ENCODE results near the gene MAPK8IP2.

The MAPK8IP2 gene

DNA sequence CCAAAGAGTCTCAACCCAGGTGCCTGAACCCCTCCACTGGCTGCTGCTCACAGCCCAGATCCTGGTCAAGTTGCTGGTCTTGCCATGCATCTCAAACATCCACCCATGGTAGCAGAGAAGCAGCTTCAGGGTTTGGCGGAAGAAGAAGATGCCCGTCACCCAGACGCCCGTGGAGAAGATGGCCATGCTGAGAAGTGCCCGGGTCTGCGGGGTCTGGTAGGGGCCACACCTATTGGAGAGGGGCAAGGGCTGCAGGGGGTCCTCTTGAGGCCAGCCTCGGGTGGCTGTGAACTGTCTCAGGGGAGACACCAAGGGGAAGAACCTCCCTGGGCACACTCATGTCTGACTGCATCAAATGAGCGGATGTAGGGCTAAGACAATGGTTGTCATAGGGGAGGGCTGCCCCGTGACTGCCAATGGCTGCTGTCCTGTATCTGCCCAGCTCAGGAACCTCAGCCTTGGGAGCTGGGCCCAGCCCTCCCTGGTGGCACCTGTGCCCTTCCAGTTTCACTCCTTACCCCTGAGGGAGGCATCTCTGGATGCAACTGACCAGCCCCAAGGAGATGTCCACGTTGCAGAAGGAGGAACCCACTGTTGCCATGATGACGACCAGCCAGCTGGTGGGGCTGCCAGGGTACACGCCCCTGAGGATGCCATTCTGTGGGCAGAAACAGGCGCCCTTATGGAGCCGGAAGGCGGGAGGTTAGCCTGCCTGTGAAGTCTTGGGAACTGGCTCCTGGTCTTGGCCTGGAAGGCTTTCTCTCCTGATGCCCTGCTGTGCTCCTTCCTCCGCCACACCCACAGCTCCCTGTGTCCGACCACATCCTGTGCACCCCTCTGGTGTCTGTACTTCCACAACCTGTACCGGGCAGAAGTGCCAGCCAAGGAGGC, 23.5 kb upstream of the MAPK8IP2 start:
- TF ChIP-seq TAF1 (IDR thresholded peaks at IDR 0.05; ENCODE audit: borderline replicate concordance, low read depth, low read length) (no peak), POLR2A (IDR thresholded peaks at IDR 0.05; ENCODE audit: low read depth, low read length) (no peak), POLR2AphosphoS5 (IDR thresholded peaks at IDR 0.05; ENCODE audit: low read depth, low read length) (no peak)
- no peak for FAIRE-seq
- no peak for DNase-seq (ENCODE audit: insufficient read length)

DNA sequence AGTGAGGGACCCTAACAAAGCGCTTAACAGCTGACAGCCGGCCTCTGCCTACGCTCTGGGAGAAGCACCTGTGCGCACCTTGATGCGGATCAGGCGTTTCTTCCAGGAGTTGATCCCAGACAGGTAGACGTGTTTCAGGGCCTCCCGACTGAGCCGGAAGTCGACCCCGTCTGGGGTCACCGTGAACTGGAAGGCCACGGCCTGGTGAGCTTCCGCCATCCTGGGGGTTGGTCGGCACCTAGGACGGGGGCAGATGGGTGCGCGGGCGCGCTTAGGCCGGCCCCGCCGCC, 23.0 kb upstream of the MAPK8IP2 start:
- TF ChIP-seq POLR2A (IDR thresholded peaks at IDR 0.05; ENCODE audit: low read depth, low read length) (no peak), TAF1 (IDR thresholded peaks at IDR 0.05; ENCODE audit: borderline replicate concordance, low read depth, low read length) (no peak)
- DNase-seq (ENCODE audit: insufficient read length): no peak
- no peak for FAIRE-seq

DNA sequence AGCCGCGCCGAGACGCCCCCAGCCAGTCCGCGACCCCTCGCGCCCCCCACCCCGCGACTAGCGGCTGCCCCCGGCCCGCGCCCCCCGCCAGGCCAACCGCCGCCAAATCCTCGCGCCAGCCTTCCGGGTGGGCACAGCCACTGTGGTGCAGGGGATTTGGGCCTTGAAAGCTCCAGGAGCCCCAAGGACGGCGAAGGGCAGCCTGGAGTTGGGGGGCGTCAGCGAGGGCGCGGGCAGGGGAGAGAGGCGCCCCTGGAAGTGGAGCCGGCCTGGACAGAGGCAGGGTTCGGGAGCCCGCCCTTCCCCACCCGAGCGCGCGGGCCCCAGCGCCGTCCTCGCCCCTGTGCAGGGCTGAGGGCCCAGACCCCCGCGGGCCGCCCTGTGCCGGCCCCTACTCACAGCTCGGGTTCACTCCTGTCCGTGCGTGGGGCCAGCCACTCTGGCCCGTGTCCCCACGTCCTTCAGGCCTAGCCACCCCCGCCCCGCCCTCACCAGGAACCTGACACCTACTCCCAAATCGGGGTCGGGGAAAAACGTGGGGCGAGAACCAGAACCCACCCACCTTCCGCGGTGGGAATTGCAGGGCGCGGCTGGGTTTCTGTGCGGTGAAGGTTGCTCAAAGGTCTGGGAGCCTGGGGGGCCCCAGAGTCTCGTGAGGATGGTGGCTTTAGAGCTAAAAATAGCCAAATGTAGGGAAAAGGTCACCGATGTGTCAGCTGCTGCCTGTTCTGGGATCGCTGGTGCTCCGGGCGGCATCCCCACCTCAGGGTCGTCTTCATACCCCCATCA, 22.4 kb upstream of the MAPK8IP2 start, which contains the start of gene CPT1B:
CPT1B (minus strand) TSS at position 441 of the 789 bp plus-strand sequence. CDS start 512 bp downstream, outside the sequence.
- no peak for FAIRE-seq
- TF ChIP-seq POLR2A (IDR thresholded peaks at IDR 0.05; ENCODE audit: low read depth, low read length) (no peak), POLR2AphosphoS5 (IDR thresholded peaks at IDR 0.05; ENCODE audit: low read depth, low read length) (no peak), TAF1 (IDR thresholded peaks at IDR 0.05; ENCODE audit: borderline replicate concordance, low read depth, low read length) (no peak)
- DNase-seq (ENCODE audit: insufficient read length): no peak

- no peak for FAIRE-seq
- TF ChIP-seq TAF1 (IDR thresholded peaks at IDR 0.05; ENCODE audit: borderline replicate concordance, low read depth, low read length): no peak
- TF ChIP-seq POLR2AphosphoS5 (IDR thresholded peaks at IDR 0.05; ENCODE audit: low read depth, low read length): no peak
- TF ChIP-seq POLR2A (IDR thresholded peaks at IDR 0.05; ENCODE audit: low read depth, low read length): no peak
Observed at GRCh38 chr22:50578776-50579310, 21.8 kb upstream of the MAPK8IP2 start.

GRCh38 chr22:50579752-50580151, 20.8 kb upstream of the MAPK8IP2 start:
- DNase-seq (ENCODE audit: insufficient read length) (no peak), FAIRE-seq (no peak)
- TF ChIP-seq POLR2AphosphoS5 (IDR thresholded peaks at IDR 0.05; ENCODE audit: low read depth, low read length): no peak
- TF ChIP-seq POLR2A (IDR thresholded peaks at IDR 0.05; ENCODE audit: low read depth, low read length): no peak
- no peak for TF ChIP-seq TAF1 (IDR thresholded peaks at IDR 0.05; ENCODE audit: borderline replicate concordance, low read depth, low read length)

More at GRCh38 chr22:50578776-50579310, 21.8 kb upstream of the MAPK8IP2 start:
- DNase-seq (ENCODE audit: insufficient read length): no peak

- FAIRE-seq: peak; percentile 80
- no peak for DNase-seq (ENCODE audit: insufficient read length)
- TF ChIP-seq POLR2A (IDR thresholded peaks at IDR 0.05; ENCODE audit: low read depth, low read length): no peak
- TF ChIP-seq POLR2AphosphoS5 (IDR thresholded peaks at IDR 0.05; ENCODE audit: low read depth, low read length): no peak
- no peak for TF ChIP-seq TAF1 (IDR thresholded peaks at IDR 0.05; ENCODE audit: borderline replicate concordance, low read depth, low read length)
Observed at GRCh38 chr22:50581031-50581949, 19.3 kb upstream of the MAPK8IP2 start.

GRCh38 chr22:50581950-50582492, 18.6 kb upstream of the MAPK8IP2 start:
- TF ChIP-seq POLR2AphosphoS5 (IDR thresholded peaks at IDR 0.05; ENCODE audit: low read depth, low read length) (no peak), POLR2A (IDR thresholded peaks at IDR 0.05; ENCODE audit: low read depth, low read length) (no peak), TAF1 (IDR thresholded peaks at IDR 0.05; ENCODE audit: borderline replicate concordance, low read depth, low read length) (no peak)
- DNase-seq (ENCODE audit: insufficient read length): no peak
- no peak for FAIRE-seq

DNA sequence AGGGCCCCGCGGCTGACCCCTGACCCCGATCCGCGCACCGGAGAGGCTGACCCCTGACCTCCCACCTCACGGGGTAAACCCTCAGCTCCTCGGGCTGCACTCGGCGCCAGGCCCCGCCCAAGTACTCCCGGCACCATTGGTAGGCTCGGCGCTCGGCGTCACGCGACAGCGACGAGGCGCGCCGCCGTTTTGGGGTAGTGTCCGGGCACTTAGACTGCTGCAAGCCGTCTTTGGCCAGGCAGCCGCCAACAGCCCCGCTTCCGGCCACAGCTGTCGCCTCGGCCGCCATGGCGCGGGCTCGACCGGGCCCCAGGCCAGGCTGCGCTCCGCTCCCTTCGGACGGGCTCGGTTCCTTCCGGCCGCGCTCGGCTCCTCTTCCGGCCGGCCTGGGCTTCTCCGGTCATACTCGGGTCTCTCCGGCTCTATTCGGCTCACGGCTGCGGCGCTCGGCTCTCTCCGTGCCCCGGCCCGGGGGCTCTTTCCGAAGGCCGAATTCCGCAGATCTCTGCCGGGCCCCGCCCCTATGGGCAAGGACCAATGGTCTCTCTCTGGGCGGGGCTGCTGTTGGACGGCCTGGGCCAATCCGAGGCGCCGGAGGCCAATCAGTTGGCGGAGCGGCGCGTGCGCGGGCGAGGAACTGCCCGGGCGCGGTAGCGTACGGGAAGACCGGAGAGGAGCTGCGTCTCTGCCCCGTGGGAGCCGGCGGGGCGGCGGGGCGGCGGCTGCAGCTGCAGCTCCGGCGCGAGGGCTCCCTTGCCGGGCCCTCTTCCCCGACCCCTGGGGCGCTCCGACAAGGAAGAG, 17.9 kb upstream of the MAPK8IP2 start, which contains the start of gene CHKB:
CHKB (minus strand) TSS at position 357 of the 801 bp plus-strand sequence; CDS start at position 289, 68 bp downstream.
- peak; percentile 99 for FAIRE-seq
- DNase-seq (ENCODE audit: insufficient read length): peak; percentile 99
- TF ChIP-seq POLR2AphosphoS5 (IDR thresholded peaks at IDR 0.05; ENCODE audit: low read depth, low read length) (peak; percentile 54; the same call in 1 of the 2 replicates), TAF1 (IDR thresholded peaks at IDR 0.05; ENCODE audit: borderline replicate concordance, low read depth, low read length) (peak; percentile 53; the same call in 1 of the 2 replicates), POLR2A (IDR thresholded peaks at IDR 0.05; ENCODE audit: low read depth, low read length) (peak; percentile 73; the same call in 1 of the 2 replicates)

GRCh38 chr22:50583294-50583861, 17.2 kb upstream of the MAPK8IP2 start:
- DNase-seq (ENCODE audit: insufficient read length): no peak
- FAIRE-seq: peak; percentile 69
- TF ChIP-seq POLR2AphosphoS5 (IDR thresholded peaks at IDR 0.05; ENCODE audit: low read depth, low read length) (no peak), TAF1 (IDR thresholded peaks at IDR 0.05; ENCODE audit: borderline replicate concordance, low read depth, low read length) (no peak), POLR2A (IDR thresholded peaks at IDR 0.05; ENCODE audit: low read depth, low read length) (no peak; the same call in 1 of the 2 replicates)
